SK-N-SH (cell line): ENCODE data around the gene NOP58.

Experiments
- EZH2phosphoT487 ChIP-seq: fragments of 200-600 bp; sonication (generic); IDR thresholded peaks from 2 replicates; pipeline ENCODE4 v1.6.1; 2017; ENCODE audit warnings: low read depth, mixed run types, mild to moderate bottlenecking, antibody characterized with exemption, moderate library complexity, borderline replicate concordance
- YY1 ChIP-seq: IDR thresholded peaks from 2 replicates; pipeline ENCODE4 v1.4.0; 2012; ENCODE audit warnings: low read depth, mild to moderate bottlenecking

GRCh38 chr2:202337151-202337550 lies 71.6 kb downstream of the NOP58 start:
- TF ChIP-seq YY1, result no peak
- no peak for TF ChIP-seq EZH2phosphoT487
